ENCODE measurements around the gene FN3K.
"Not testable (repeated sequence)": the region's sequence is repeated elsewhere in the genome, so short reads cannot be mapped to it uniquely, and the experiment has no call there.

FN3K gene

DNA sequence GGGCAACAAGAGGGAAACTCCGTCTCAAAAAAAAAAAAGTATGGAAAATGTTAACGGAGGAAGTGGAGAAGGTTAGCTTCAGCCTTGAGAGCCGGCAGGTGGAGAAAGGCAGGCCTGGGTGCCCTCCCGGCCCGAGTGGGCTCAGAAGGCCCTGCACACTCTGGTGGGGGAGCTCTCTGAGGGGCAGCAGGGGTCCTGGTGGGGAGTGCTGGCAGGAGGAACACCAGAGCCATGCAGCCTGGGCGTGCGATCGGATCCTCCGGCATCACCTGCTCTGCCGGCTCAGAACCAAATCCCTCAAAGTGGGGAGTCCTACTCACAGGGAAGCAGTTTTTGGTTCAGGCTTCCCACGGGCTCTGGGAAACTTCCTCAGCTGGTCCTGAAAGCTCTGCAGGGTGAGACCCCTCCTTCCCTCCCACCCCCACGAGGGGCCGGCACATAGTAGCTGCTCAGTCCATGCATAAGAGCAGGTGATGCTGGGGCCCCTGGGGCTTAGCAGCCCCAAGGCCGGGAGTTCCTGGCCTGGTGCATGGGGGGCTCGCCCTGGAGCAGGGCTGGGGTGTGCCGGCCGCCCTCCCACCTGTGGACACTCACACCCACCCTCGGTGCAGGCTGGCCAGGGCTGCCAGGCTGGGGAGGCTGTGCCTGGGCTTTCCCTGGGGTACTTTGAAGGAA lies 1.2 kb downstream of the FN3K start:
- POLR2A ChIA-PET = no interaction called here
- no peak for DNase-seq (ENCODE audit: extremely low spot score)
- CTCF ChIA-PET = no interaction called here
- TF ChIP-seq, protein P1, sequence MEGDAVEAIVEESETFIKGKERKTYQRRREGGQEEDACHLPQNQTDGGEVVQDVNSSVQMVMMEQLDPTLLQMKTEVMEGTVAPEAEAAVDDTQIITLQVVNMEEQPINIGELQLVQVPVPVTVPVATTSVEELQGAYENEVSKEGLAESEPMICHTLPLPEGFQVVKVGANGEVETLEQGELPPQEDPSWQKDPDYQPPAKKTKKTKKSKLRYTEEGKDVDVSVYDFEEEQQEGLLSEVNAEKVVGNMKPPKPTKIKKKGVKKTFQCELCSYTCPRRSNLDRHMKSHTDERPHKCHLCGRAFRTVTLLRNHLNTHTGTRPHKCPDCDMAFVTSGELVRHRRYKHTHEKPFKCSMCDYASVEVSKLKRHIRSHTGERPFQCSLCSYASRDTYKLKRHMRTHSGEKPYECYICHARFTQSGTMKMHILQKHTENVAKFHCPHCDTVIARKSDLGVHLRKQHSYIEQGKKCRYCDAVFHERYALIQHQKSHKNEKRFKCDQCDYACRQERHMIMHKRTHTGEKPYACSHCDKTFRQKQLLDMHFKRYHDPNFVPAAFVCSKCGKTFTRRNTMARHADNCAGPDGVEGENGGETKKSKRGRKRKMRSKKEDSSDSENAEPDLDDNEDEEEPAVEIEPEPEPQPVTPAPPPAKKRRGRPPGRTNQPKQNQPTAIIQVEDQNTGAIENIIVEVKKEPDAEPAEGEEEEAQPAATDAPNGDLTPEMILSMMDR (IDR thresholded peaks at IDR 0.05; ENCODE audit: control extremely low read depth, extremely low read depth, low read depth, missing control alignments) = no peak

DNA sequence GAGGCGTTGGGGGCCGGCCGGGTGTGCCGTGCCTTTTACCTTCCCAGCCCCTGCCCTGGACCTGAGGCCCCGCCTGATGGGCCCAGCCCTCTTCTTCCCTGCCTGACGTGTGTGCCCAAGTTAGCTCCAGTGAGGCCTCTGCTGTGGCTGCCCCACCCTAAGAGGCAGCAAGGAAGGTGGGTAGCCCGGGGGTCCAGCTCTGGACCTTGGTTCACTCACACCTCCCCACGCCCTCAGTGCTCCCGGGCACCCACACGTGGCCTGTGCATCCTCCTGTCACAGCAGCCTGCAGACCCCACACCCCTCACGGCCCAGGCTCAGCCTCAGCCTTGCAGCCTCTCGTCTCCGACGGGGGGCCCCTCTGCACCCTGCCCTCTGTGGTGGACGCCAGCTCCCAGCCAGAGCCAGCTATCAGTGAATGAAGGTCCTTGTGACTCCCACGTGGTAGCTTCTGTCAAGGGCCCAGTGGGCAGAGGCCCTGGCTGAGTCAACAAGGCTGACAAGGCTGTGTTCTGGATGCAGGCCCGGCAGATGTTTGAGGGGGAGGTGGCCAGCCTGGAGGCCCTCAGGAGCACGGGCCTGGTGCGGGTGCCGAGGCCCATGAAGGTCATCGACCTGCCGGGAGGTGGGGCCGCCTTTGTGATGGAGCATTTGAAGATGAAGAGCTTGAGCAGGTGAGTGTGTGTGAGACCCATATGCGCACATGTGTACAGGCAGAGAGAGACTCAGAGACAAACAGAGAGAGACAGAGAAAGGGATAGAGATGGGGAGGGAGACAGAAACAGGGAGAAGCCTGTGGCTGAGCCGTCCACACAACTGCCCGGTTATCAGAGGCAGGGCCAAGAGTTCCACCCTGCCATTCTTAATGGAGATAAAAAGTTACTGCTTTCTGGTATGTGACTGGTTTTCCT lies 2.8 kb downstream of the FN3K start:
- ChIA-PET CTCF (no interaction called here), POLR2A (no interaction called here)
- DNase-seq (ENCODE audit: extremely low spot score) = no peak
- TF ChIP-seq, protein P1 (IDR thresholded peaks at IDR 0.05; ENCODE audit: control extremely low read depth, extremely low read depth, low read depth, missing control alignments) = no peak

DNA sequence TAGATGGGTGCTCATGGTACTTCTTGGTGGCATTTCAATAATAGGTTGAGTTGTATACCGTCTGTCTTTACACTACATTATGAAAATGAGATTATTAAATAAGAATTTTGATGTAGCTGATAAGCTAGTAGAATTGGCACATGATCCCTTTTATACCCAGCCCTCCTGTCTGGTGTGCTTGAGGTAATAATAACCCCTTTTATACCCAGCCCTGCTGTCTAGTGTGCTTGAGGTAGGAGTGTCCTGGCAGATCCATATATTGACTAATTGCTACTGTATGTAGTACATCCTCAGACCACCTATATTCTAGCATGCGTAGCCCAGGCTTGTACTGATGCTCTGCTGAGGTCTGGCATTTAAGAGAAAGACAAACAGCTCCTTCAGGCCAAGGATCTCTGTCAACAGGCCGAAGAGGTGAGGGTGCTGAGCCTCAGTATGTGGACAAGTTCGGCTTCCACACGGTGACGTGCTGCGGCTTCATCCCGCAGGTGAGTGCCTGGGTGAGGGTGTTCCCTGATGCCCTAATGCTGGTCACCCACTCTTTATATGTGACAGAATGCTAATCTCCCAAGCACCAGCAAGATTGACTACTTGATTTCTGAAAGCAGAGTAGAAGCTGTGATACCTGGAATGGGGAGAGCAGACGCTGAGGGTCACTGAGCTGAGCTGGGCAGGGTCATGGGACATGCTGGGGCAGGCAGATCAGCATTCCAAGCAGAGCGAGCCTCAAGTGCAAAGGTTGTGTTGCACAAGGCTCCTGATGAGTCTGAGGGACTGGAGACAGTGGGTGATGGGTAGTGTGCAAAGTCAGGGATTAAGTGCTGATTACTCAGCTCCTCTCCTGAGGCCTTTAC lies 5.7 kb downstream of the FN3K start:
- no peak for DNase-seq (ENCODE audit: extremely low spot score)
- CTCF ChIA-PET = interaction anchor here (1.1 kb wide), 1 partner anchor 35 kb away, joined by 5 read pairs; no protein-coding TSS in a partner anchor
- TF ChIP-seq, protein P1 (IDR thresholded peaks at IDR 0.05; ENCODE audit: control extremely low read depth, extremely low read depth, low read depth, missing control alignments) = no peak
- POLR2A ChIA-PET = no interaction called here

DNA sequence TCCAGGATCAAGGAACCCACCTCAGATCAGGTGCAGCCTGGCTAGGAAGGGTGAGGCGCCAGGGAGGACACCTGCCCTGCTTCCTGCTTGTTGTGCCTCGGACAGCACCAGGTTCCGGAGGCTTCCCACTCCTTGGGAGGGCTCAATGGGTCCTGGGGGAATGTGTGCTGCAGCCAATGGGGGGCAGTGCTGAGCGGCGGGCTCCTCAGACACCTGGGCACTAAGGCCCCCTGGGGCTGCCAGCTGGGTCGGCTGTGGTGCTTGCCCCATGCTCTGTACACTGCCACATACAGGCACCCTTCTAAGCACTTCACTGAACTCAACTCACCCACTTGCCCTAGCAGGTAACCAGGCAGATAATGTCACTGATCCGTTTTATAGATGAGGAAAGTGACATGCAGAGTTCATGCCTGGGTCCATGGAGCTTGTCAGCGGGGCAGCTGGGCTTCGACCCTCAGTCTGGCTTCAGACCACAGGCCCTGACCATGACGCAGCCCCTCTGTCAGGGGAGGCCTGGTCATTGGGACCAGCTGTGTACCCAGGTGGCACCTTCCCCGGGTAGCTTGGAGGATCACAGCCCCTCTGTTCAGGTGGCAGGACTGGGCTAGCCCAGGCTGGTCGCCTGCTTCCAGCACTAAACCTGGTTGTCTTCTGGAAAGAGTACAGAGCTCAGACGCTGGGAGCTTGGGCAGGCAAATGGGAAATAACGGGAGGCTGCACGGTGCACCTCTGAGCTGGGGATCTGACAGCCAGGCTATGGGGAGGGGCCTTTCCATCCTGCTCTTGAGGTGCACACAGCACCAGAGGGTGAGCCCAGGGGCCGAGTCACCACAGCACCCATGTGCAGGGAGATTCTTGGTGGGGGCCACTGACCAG lies 8.2 kb downstream of the FN3K start:
- TF ChIP-seq, protein P1 (IDR thresholded peaks at IDR 0.05; ENCODE audit: control extremely low read depth, extremely low read depth, low read depth, missing control alignments) = no peak
- ChIA-PET CTCF (interaction anchor here (1.1 kb wide), 1 partner anchor 21 kb away, joined by 3 read pairs; no protein-coding TSS in a partner anchor), POLR2A (no interaction called here)
- DNase-seq (ENCODE audit: extremely low spot score) = no peak

DNA sequence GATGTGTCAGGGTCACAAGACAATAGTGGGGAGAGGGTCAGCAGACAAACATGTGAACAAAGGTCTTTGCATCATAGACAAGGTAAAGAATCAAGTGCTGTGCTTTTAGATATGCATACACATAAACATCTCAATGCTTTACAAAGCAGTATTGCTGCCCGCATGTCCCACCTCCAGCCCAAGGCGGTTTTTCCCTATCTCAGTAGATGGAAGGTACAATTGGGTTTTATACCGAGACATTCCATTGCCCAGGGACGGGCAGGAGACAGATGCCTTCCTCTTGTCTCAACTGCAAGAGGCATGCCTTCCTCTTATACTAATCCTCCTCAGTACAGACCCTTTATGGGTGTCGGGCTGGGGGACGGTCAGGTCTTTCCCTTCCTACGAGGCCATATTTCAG lies 9.3 kb downstream of the FN3K start:
- DNase-seq (ENCODE audit: extremely low spot score); POLR2A ChIA-PET; CTCF ChIA-PET: not testable (repeated sequence)

DNA sequence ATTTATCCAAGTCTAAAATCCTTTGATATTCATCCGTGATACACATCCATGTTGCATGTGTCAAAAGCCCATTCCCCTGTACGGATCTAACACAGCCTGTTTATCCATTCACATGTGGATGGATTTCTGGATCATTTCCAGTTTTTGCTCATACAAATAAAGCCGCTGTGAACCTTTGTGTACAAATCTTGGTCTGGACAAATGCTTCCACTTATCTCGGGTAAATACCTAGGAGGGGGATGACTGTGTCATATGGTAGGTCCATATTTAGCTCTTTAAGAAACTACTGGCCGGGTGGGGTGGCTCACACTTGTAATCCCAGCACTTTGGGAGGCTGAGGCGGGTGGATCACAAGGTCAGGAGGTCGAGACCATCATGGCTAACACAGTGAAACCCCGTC lies 10.1 kb downstream of the FN3K start:
- DNase-seq (ENCODE audit: extremely low spot score) = no peak
- TF ChIP-seq, protein P1 (IDR thresholded peaks at IDR 0.05; ENCODE audit: control extremely low read depth, extremely low read depth, low read depth, missing control alignments) = no peak
- CTCF ChIA-PET = no interaction called here
- POLR2A ChIA-PET = no interaction called here
